ENCODE data around the gene SIDT1. TPM values are rescaled to one million over a fixed set of nuclear protein-coding genes. Genes with fewer than 3 reads are reported as not detected.

Gene SIDT1
- total RNA-seq, 3 donors from 2014 or later = 4.8 to 7.0 (median 6.0) TPM

DNA sequence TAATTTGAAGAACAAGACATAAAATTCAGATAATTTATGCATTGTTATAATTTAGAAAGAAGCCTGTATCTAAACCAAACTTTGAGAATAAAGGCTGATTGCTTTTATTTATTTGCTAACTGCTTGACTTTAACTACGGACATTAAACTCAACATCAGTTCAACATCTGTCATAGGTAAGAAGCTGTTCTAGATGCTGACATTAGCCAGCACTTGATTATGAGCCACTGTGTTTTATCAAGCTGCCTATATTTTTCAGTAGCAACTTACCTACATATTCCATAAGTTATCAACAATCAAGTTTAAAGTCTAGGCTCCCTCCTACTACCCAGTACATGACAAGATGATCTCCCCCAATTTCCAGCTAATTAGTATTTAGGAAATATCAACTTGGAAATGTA, 122.0 kb downstream of the SIDT1 start:
- Mint-ChIP-seq H3K9me3 (peaks cover 6% of the 10 kb centered on the region), H3K4me3 (no peak overlapping the region), H3K27me3 (ENCODE audit: low read depth) (no peaks in the 10 kb centered on the region), H3K4me1 (ENCODE audit: low read depth) (peaks cover 7% of the 10 kb centered on the region), H3K36me3 (ENCODE audit: insufficient read depth) (peaks cover 60% of the 10 kb centered on the region)
- ATAC-seq (no peak), DNase-seq (no peak)

GRCh38 chr3:113654851-113655250, 122.5 kb downstream of the SIDT1 start:
- Mint-ChIP-seq H3K4me1 (ENCODE audit: low read depth) (peaks cover 11% of the 10 kb centered on the region), H3K27me3 (ENCODE audit: low read depth) (no peaks in the 10 kb centered on the region), H3K36me3 (ENCODE audit: insufficient read depth) (peaks cover 60% of the 10 kb centered on the region), H3K9me3 (peaks cover 6% of the 10 kb centered on the region), H3K4me3 (no peak overlapping the region)
- DNase-seq = no peak
- no peak for ATAC-seq

DNA sequence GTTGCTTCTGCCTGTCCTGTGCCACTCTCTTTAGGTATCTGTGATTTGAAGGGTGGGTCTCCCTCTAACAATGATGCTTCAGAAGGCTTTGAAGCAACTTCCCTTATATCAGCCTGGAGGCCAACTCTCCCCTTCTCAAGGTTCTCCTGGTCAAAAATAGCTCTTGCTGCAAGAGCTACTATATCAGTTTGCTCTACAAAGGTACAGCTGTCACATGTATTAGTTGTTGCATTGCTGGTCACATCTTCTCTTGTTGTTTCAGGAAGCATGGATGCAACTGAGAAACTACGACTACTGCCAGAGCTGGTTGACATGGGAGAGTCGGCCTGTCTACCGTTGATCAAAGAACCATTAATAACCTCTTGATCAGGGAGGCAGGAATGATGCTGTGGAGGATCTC, 125.8 kb downstream of the SIDT1 start:
- ATAC-seq = no peak
- Mint-ChIP-seq H3K9me3 (peaks cover 6% of the 10 kb centered on the region), H3K27me3 (ENCODE audit: low read depth) (no peaks in the 10 kb centered on the region), H3K36me3 (ENCODE audit: insufficient read depth) (peaks cover 71% of the 10 kb centered on the region), H3K4me3 (no peak overlapping the region), H3K4me1 (ENCODE audit: low read depth) (peaks cover 11% of the 10 kb centered on the region)
- DNase-seq = no peak

- DNase-seq = no peak
- Mint-ChIP-seq H3K4me1 (ENCODE audit: low read depth) (peaks cover 11% of the 10 kb centered on the region), H3K27me3 (ENCODE audit: low read depth) (no peaks in the 10 kb centered on the region), H3K9me3 (peaks cover 6% of the 10 kb centered on the region), H3K4me3 (no peak overlapping the region), H3K36me3 (ENCODE audit: insufficient read depth) (peaks cover 79% of the 10 kb centered on the region)
- ATAC-seq = no peak
Measured at GRCh38 chr3:113659101-113659541, 126.8 kb downstream of the SIDT1 start.

DNA sequence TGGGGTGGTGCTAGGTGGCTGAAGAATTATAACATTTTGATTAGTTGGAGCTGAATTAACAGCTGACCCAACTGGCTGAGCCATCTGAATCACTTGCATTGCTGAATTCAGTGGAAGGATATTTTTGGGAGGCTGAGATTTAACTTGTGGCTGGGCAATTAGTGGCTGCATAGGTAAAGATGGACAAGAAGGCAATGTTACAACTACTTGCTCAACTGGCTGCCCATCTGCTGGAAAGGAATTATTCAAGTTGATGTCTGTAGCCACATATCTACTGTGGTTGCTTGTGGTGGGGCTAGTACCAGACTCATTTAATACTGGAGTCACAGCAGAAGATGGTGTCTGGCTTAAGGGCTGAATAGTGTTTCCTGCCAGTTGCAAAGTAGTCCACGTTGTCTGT, 127.6 kb downstream of the SIDT1 start:
- ATAC-seq (no peak), DNase-seq (no peak)
- H3K4me3 Mint-ChIP-seq = no peak overlapping the region
- H3K9me3 Mint-ChIP-seq = peaks cover 6% of the 10 kb centered on the region
- peaks cover 12% of the 10 kb centered on the region for H3K4me1 Mint-ChIP-seq (ENCODE audit: low read depth)
- H3K36me3 Mint-ChIP-seq (ENCODE audit: insufficient read depth) = peaks cover 80% of the 10 kb centered on the region
- H3K27me3 Mint-ChIP-seq (ENCODE audit: low read depth) = no peaks in the 10 kb centered on the region

- Mint-ChIP-seq H3K4me3 (no peak overlapping the region), H3K36me3 (ENCODE audit: insufficient read depth) (peaks cover 79% of the 10 kb centered on the region), H3K27me3 (ENCODE audit: low read depth) (no peaks in the 10 kb centered on the region), H3K4me1 (ENCODE audit: low read depth) (peaks cover 11% of the 10 kb centered on the region), H3K9me3 (peaks cover 6% of the 10 kb centered on the region)
- ATAC-seq = no peak
- no peak for DNase-seq
Measured at GRCh38 chr3:113660458-113660857, 128.1 kb downstream of the SIDT1 start.

- Mint-ChIP-seq H3K27me3 (ENCODE audit: low read depth) (no peaks in the 10 kb centered on the region), H3K4me1 (ENCODE audit: low read depth) (peaks cover 11% of the 10 kb centered on the region), H3K36me3 (ENCODE audit: insufficient read depth) (peaks cover 76% of the 10 kb centered on the region), H3K4me3 (no peak overlapping the region), H3K9me3 (peaks cover 6% of the 10 kb centered on the region)
- ATAC-seq (no peak), DNase-seq (no peak)
Measured at GRCh38 chr3:113660896-113661295, 128.5 kb downstream of the SIDT1 start.

DNA sequence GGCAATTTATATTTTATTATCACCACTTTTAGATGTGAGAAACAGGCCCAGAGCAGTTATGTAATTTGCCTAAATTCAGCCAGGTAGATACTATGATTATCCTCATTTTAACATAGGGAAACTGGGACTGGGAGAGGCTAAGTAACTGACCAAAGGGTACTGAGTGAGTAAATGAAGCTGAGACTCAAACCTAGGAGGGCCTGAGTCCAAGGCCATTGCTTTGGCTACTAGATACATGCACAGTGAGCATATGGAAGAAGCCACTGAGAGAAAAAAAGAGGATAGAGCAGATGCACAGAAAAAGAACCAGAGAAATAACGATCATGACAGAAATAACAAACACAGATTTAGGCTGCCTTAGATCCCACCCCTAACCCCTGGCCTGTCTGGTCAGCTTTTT, 130.5 kb downstream of the SIDT1 start:
- ATAC-seq = no peak
- H3K4me1 Mint-ChIP-seq (ENCODE audit: low read depth) = peaks cover 13% of the 10 kb centered on the region
- H3K27me3 Mint-ChIP-seq (ENCODE audit: low read depth) = no peaks in the 10 kb centered on the region
- H3K36me3 Mint-ChIP-seq (ENCODE audit: insufficient read depth) = peaks cover 58% of the 10 kb centered on the region
- no peaks in the 10 kb centered on the region for H3K9me3 Mint-ChIP-seq
- no peak overlapping the region for H3K4me3 Mint-ChIP-seq
- no peak for DNase-seq

GRCh38 chr3:113663324-113663750, 131.0 kb downstream of the SIDT1 start:
- DNase-seq (no peak), ATAC-seq (no peak)
- H3K9me3 Mint-ChIP-seq = no peaks in the 10 kb centered on the region
- peaks cover 17% of the 10 kb centered on the region for H3K4me1 Mint-ChIP-seq (ENCODE audit: low read depth)
- H3K4me3 Mint-ChIP-seq = no peak overlapping the region
- H3K27me3 Mint-ChIP-seq (ENCODE audit: low read depth) = no peaks in the 10 kb centered on the region
- peaks cover 56% of the 10 kb centered on the region for H3K36me3 Mint-ChIP-seq (ENCODE audit: insufficient read depth)

DNA sequence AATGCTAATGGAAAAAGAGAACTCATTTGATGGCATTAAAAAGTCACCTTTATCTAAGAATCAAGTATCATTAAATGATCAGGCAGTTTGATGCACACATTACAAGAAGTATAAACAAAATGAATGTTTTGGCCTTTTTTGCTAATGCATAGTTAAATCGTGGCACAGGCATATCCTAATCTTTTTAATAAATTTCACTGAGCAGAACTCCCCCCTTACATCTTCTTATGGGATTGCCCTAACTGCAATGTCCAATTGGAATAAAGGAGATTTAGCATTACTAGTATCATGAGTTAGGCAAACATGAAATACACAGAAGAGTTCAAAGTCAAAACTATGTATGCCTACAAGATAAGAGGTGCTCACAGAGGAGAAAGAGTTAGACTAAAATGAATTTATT, 131.4 kb downstream of the SIDT1 start:
- DNase-seq (no peak), ATAC-seq (no peak)
- H3K27me3 Mint-ChIP-seq (ENCODE audit: low read depth) = no peaks in the 10 kb centered on the region
- H3K4me1 Mint-ChIP-seq (ENCODE audit: low read depth) = peaks cover 22% of the 10 kb centered on the region
- no peaks in the 10 kb centered on the region for H3K9me3 Mint-ChIP-seq
- H3K36me3 Mint-ChIP-seq (ENCODE audit: insufficient read depth) = peaks cover 52% of the 10 kb centered on the region
- no peak overlapping the region for H3K4me3 Mint-ChIP-seq

- Mint-ChIP-seq H3K4me1 (ENCODE audit: low read depth) (peaks cover 24% of the 10 kb centered on the region), H3K27me3 (ENCODE audit: low read depth) (no peaks in the 10 kb centered on the region), H3K4me3 (no peak overlapping the region), H3K36me3 (ENCODE audit: insufficient read depth) (peaks cover 46% of the 10 kb centered on the region), H3K9me3 (no peaks in the 10 kb centered on the region)
- no peak for DNase-seq
- no peak for ATAC-seq
Measured at GRCh38 chr3:113664523-113665094, 132.3 kb downstream of the SIDT1 start.

- H3K27me3 Mint-ChIP-seq (ENCODE audit: low read depth) = no peaks in the 10 kb centered on the region
- DNase-seq = no peak
- no peaks in the 10 kb centered on the region for H3K9me3 Mint-ChIP-seq
- peaks cover 27% of the 10 kb centered on the region for H3K36me3 Mint-ChIP-seq (ENCODE audit: insufficient read depth)
- no peak for ATAC-seq
- peaks cover 27% of the 10 kb centered on the region for H3K4me1 Mint-ChIP-seq (ENCODE audit: low read depth)
- H3K4me3 Mint-ChIP-seq = no peak overlapping the region
Measured at GRCh38 chr3:113668015-113668414, 135.7 kb downstream of the SIDT1 start.

- ATAC-seq (no peak), DNase-seq (no peak)
- H3K27me3 Mint-ChIP-seq (ENCODE audit: low read depth) = no peaks in the 10 kb centered on the region
- H3K9me3 Mint-ChIP-seq = no peaks in the 10 kb centered on the region
- H3K4me1 Mint-ChIP-seq (ENCODE audit: low read depth) = peaks cover 14% of the 10 kb centered on the region
- no peak overlapping the region for H3K4me3 Mint-ChIP-seq
- peaks cover 32% of the 10 kb centered on the region for H3K36me3 Mint-ChIP-seq (ENCODE audit: insufficient read depth)
Measured at GRCh38 chr3:113673593-113673992, 141.2 kb downstream of the SIDT1 start.

GRCh38 chr3:113676261-113676660, 143.9 kb downstream of the SIDT1 start:
- Mint-ChIP-seq H3K4me3 (no peak overlapping the region), H3K27me3 (ENCODE audit: low read depth) (no peaks in the 10 kb centered on the region), H3K4me1 (ENCODE audit: low read depth) (peaks cover 3% of the 10 kb centered on the region), H3K36me3 (ENCODE audit: insufficient read depth) (peaks cover 30% of the 10 kb centered on the region), H3K9me3 (no peaks in the 10 kb centered on the region)
- ATAC-seq (no peak), DNase-seq (no peak)

- Mint-ChIP-seq H3K9me3 (no peaks in the 10 kb centered on the region), H3K4me1 (ENCODE audit: low read depth) (peaks cover 3% of the 10 kb centered on the region), H3K36me3 (ENCODE audit: insufficient read depth) (peaks cover 34% of the 10 kb centered on the region), H3K27me3 (ENCODE audit: low read depth) (no peaks in the 10 kb centered on the region), H3K4me3 (no peak overlapping the region)
- ATAC-seq (no peak), DNase-seq (no peak)
Measured at GRCh38 chr3:113677737-113678136, 145.4 kb downstream of the SIDT1 start.

Data from activated T-cell treated with anti-CD3 and anti-CD28 coated beads, Interleukin-2, amount 50 U/mL, for 4 hours (primary cell).